Activated T-cell treated with anti-CD3 and anti-CD28 coated beads, Interleukin-2, amount 50 U/mL, for 1 hour (primary cell): ENCODE results near the gene AMZ1.
"Not testable (repeated sequence)": the region's sequence is repeated elsewhere in the genome, so short reads cannot be mapped to it uniquely, and the experiment has no call there.

Experiments
- DNase-seq: peaks from one replicate; pipeline ENCODE4 v3.0.0-alpha.2; 2020

AMZ1 gene

GRCh38 chr7:2714636-2715035 lies 26.6 kb downstream of the AMZ1 start:
- no peak for DNase-seq

- DNase-seq: peak; percentile 40
Observed at GRCh38 chr7:2715341-2716231, 27.6 kb downstream of the AMZ1 start.

- no peak for DNase-seq
Observed at GRCh38 chr7:2716488-2716887, 28.5 kb downstream of the AMZ1 start.

- no peak for DNase-seq
Observed at GRCh38 chr7:2716906-2717292, 28.9 kb downstream of the AMZ1 start.

GRCh38 chr7:2717293-2718261 lies 29.6 kb downstream of the AMZ1 start:
- no peak for DNase-seq

- no peak for DNase-seq
Observed at GRCh38 chr7:2718296-2718965, 30.4 kb downstream of the AMZ1 start.

GRCh38 chr7:2719007-2719406 lies 31.0 kb downstream of the AMZ1 start:
- peak; percentile 77 for DNase-seq

- no peak for DNase-seq
Observed at GRCh38 chr7:2720024-2720423, 32.0 kb downstream of the AMZ1 start.

GRCh38 chr7:2721842-2722241 lies 33.8 kb downstream of the AMZ1 start:
- no peak for DNase-seq

- no peak for DNase-seq
Observed at GRCh38 chr7:2722591-2722990, 34.6 kb downstream of the AMZ1 start.

GRCh38 chr7:2723138-2723850 lies 35.3 kb downstream of the AMZ1 start:
- DNase-seq: peak; percentile 7

- peak; percentile 4 for DNase-seq
Observed at GRCh38 chr7:2724036-2724435, 36.0 kb downstream of the AMZ1 start.

- DNase-seq: no peak
Observed at GRCh38 chr7:2724453-2725177, 36.6 kb downstream of the AMZ1 start.

- DNase-seq: no peak
Observed at GRCh38 chr7:2725178-2726105, 37.4 kb downstream of the AMZ1 start.

GRCh38 chr7:2726316-2727018 lies 38.5 kb downstream of the AMZ1 start:
- no peak for DNase-seq

- not testable (repeated sequence) for DNase-seq
Observed at GRCh38 chr7:2727206-2727605, 39.2 kb downstream of the AMZ1 start.

- no peak for DNase-seq
Observed at GRCh38 chr7:2728316-2729030, 40.5 kb downstream of the AMZ1 start.

GRCh38 chr7:2729031-2729892 lies 41.3 kb downstream of the AMZ1 start:
- no peak for DNase-seq
